Right atrium auricular region (tissue), 2 donors: ENCODE measurements around the gene CEBPA. TPM values are rescaled to one million over a fixed set of nuclear protein-coding genes. Genes with fewer than 3 reads are reported as not detected.

Experiments
- DNase-seq: peaks from one replicate; pipeline ENCODE4 v3.0.0-alpha.2; 2019; ENCODE audit warnings: low spot score
- H3K27ac ChIP-seq, 2 donors: fragments of 200-600 bp; sonication (generic); 1 replicate in 1 of 2; 2 replicates in 1 of 2; pipeline ENCODE4 v1.5.1; 2016 to 2019
- H3K27me3 ChIP-seq, 2 donors: fragments of 200-600 bp; sonication (generic); one replicate each; pipeline versions ENCODE4 v1.5.1 to v1.6.0; 2017 to 2019
- H3K36me3 ChIP-seq: fragments of 200-600 bp; sonication (generic); one replicate; pipeline ENCODE4 v1.5.1; 2016
- H3K4me1 ChIP-seq, 2 donors: fragments of 200-600 bp; sonication (generic); one replicate each; pipeline versions ENCODE4 v1.5.1 to v1.6.0; 2017 to 2019
- H3K4me3 ChIP-seq, 2 donors: fragments of 200-600 bp; sonication (generic); 1 replicate in 1 of 2; 2 replicates in 1 of 2; pipeline ENCODE4 v1.5.1; 2017 to 2019; ENCODE audit warnings: mild to moderate bottlenecking in 1 of 2, moderate library complexity in 1 of 2
- H3K9me3 ChIP-seq, 2 donors: fragments of 200-600 bp; sonication (generic); one replicate each; pipeline ENCODE4 v1.5.1; 2019
- CTCF ChIP-seq, 2 donors: fragments of 200-600 bp; sonication (generic); IDR thresholded peaks; one replicate each; pipeline ENCODE4 v1.5.1; 2019; ENCODE audit warnings: antibody characterized with exemption in 2 of 2
- total RNA-seq, 2 donors: library from RNA; depleted of rRNA; stranded (reverse); fragments of >200 nt; gene quantifications; one replicate each; pipeline ENCODE4 v1.1.0, GENCODE V29; 2016

Gene CEBPA
- total RNA-seq, 2 donors from 2014 or later, result 1.3 to 11.0 TPM

- no peak overlapping the region for H3K4me3 ChIP-seq
- no peak for TF ChIP-seq CTCF (IDR thresholded peaks at IDR 0.05)
- H3K36me3 ChIP-seq, result no peaks in the 10 kb centered on the region
- no peak overlapping the region for H3K27ac ChIP-seq
- H3K27me3 ChIP-seq, result no peaks in the 10 kb centered on the region
- no peaks in the 10 kb centered on the region for H3K4me1 ChIP-seq
- DNase-seq, result no peak
- H3K9me3 ChIP-seq, result peaks cover 0 to 22% of the 10 kb centered on the region in 2 donors
These were observed 13.7 kb downstream of the CEBPA start for GRCh38 chr19:33288666-33289065.

GRCh38 chr19:33287927-33288326 lies 14.4 kb downstream of the CEBPA start:
- no peak for TF ChIP-seq CTCF (IDR thresholded peaks at IDR 0.05)
- Histone ChIP-seq H3K4me1 (no peaks in the 10 kb centered on the region), H3K27me3 (no peaks in the 10 kb centered on the region), H3K36me3 (no peaks in the 10 kb centered on the region), H3K27ac (no peak overlapping the region), H3K4me3 (no peak overlapping the region), H3K9me3 (peaks cover 0 to 22% of the 10 kb centered on the region in 2 donors)
- no peak for DNase-seq

- no peak overlapping the region for H3K4me3 ChIP-seq
- DNase-seq, result no peak
- no peak for TF ChIP-seq CTCF (IDR thresholded peaks at IDR 0.05)
- no peaks in the 10 kb centered on the region for H3K4me1 ChIP-seq
- no peak overlapping the region for H3K27ac ChIP-seq
- H3K27me3 ChIP-seq, result no peaks in the 10 kb centered on the region
- H3K36me3 ChIP-seq, result no peaks in the 10 kb centered on the region
- peaks cover 0 to 22% of the 10 kb centered on the region in 2 donors for H3K9me3 ChIP-seq
These were observed 14.9 kb downstream of the CEBPA start for GRCh38 chr19:33287438-33287837.

GRCh38 chr19:33286899-33287298 lies 15.4 kb downstream of the CEBPA start:
- no peak overlapping the region for H3K27ac ChIP-seq
- H3K27me3 ChIP-seq, result no peaks in the 10 kb centered on the region
- H3K4me1 ChIP-seq, result no peaks in the 10 kb centered on the region
- H3K36me3 ChIP-seq, result no peaks in the 10 kb centered on the region
- no peak for DNase-seq
- no peak for TF ChIP-seq CTCF (IDR thresholded peaks at IDR 0.05)
- no peak overlapping the region for H3K4me3 ChIP-seq
- peaks cover 0 to 22% of the 10 kb centered on the region in 2 donors for H3K9me3 ChIP-seq

- Histone ChIP-seq H3K4me3 (no peak overlapping the region), H3K27me3 (no peaks in the 10 kb centered on the region), H3K4me1 (no peaks in the 10 kb centered on the region), H3K36me3 (no peaks in the 10 kb centered on the region), H3K9me3 (peaks cover 0 to 22% of the 10 kb centered on the region in 2 donors), H3K27ac (no peak overlapping the region)
- no peak for TF ChIP-seq CTCF (IDR thresholded peaks at IDR 0.05)
- DNase-seq, result no peak
These were observed 16.9 kb downstream of the CEBPA start for GRCh38 chr19:33285441-33285927.

- H3K36me3 ChIP-seq, result no peaks in the 10 kb centered on the region
- H3K4me1 ChIP-seq, result no peaks in the 10 kb centered on the region
- no peak for DNase-seq
- H3K27ac ChIP-seq, result no peak overlapping the region
- peaks cover 0 to 22% of the 10 kb centered on the region in 2 donors for H3K9me3 ChIP-seq
- no peak for TF ChIP-seq CTCF (IDR thresholded peaks at IDR 0.05)
- H3K27me3 ChIP-seq, result no peaks in the 10 kb centered on the region
- H3K4me3 ChIP-seq, result no peak overlapping the region
These were observed 17.6 kb downstream of the CEBPA start for GRCh38 chr19:33284756-33285155.
